ENCODE data around the gene STARD4.

The STARD4 gene

GRCh38 chr5:111494355-111494999, 17.9 kb downstream of the STARD4 start:
- H3K9me3 ChIP-seq (replicated peaks; ENCODE audit: low read length) = no peaks in the 10 kb centered on the region
- peaks cover 44% of the 10 kb centered on the region for H3K36me3 ChIP-seq (ENCODE audit: insufficient read depth, low read length)
- H3K4me2 ChIP-seq (ENCODE audit: low read length) = no peak overlapping the region
- no peaks in the 10 kb centered on the region for H3K27me3 ChIP-seq (ENCODE audit: control insufficient read depth, insufficient read depth, low read length)
- H3K9ac ChIP-seq (ENCODE audit: low read depth, low read length) = no peak overlapping the region
- no peak overlapping the region for H3K4me3 ChIP-seq (ENCODE audit: low read length)
- H3K4me1 ChIP-seq (ENCODE audit: control insufficient read depth, insufficient read depth, low read length) = no peaks in the 10 kb centered on the region

- Histone ChIP-seq H3K9ac (ENCODE audit: low read depth, low read length) (no peak overlapping the region), H3K27me3 (ENCODE audit: control insufficient read depth, insufficient read depth, low read length) (no peaks in the 10 kb centered on the region), H3K4me3 (ENCODE audit: low read length) (no peak overlapping the region), H3K4me2 (ENCODE audit: low read length) (no peak overlapping the region), H3K4me1 (ENCODE audit: control insufficient read depth, insufficient read depth, low read length) (no peaks in the 10 kb centered on the region), H3K9me3 (replicated peaks; ENCODE audit: low read length) (no peaks in the 10 kb centered on the region), H3K36me3 (ENCODE audit: insufficient read depth, low read length) (peaks cover 32% of the 10 kb centered on the region)
These were observed 19.3 kb downstream of the STARD4 start for GRCh38 chr5:111493031-111493430.

- Histone ChIP-seq H3K4me3 (ENCODE audit: low read length) (no peak overlapping the region), H3K9ac (ENCODE audit: low read depth, low read length) (no peak overlapping the region), H3K9me3 (replicated peaks; ENCODE audit: low read length) (no peaks in the 10 kb centered on the region), H3K27me3 (ENCODE audit: control insufficient read depth, insufficient read depth, low read length) (no peaks in the 10 kb centered on the region), H3K4me2 (ENCODE audit: low read length) (no peak overlapping the region), H3K4me1 (ENCODE audit: control insufficient read depth, insufficient read depth, low read length) (peaks cover 2% of the 10 kb centered on the region), H3K36me3 (ENCODE audit: insufficient read depth, low read length) (peaks cover 7% of the 10 kb centered on the region)
These were observed 24.0 kb downstream of the STARD4 start for GRCh38 chr5:111488353-111488752.

- Histone ChIP-seq H3K27me3 (ENCODE audit: control insufficient read depth, insufficient read depth, low read length) (no peaks in the 10 kb centered on the region), H3K4me1 (ENCODE audit: control insufficient read depth, insufficient read depth, low read length) (peaks cover 2% of the 10 kb centered on the region), H3K9ac (ENCODE audit: low read depth, low read length) (no peak overlapping the region), H3K4me3 (ENCODE audit: low read length) (no peak overlapping the region), H3K4me2 (ENCODE audit: low read length) (no peak overlapping the region), H3K36me3 (ENCODE audit: insufficient read depth, low read length) (no peaks in the 10 kb centered on the region), H3K9me3 (replicated peaks; ENCODE audit: low read length) (no peaks in the 10 kb centered on the region)
These were observed 25.4 kb downstream of the STARD4 start for GRCh38 chr5:111486926-111487325.

GRCh38 chr5:111486055-111486454, 26.3 kb downstream of the STARD4 start:
- no peaks in the 10 kb centered on the region for H3K36me3 ChIP-seq (ENCODE audit: insufficient read depth, low read length)
- no peak overlapping the region for H3K9ac ChIP-seq (ENCODE audit: low read depth, low read length)
- H3K4me2 ChIP-seq (ENCODE audit: low read length) = peak overlapping the region; percentile 30
- no peaks in the 10 kb centered on the region for H3K9me3 ChIP-seq (replicated peaks; ENCODE audit: low read length)
- H3K4me3 ChIP-seq (ENCODE audit: low read length) = no peak overlapping the region
- peaks cover 2% of the 10 kb centered on the region for H3K4me1 ChIP-seq (ENCODE audit: control insufficient read depth, insufficient read depth, low read length)
- H3K27me3 ChIP-seq (ENCODE audit: control insufficient read depth, insufficient read depth, low read length) = no peaks in the 10 kb centered on the region

- no peak overlapping the region for H3K4me3 ChIP-seq (ENCODE audit: low read length)
- H3K9ac ChIP-seq (ENCODE audit: low read depth, low read length) = no peak overlapping the region
- no peaks in the 10 kb centered on the region for H3K9me3 ChIP-seq (replicated peaks; ENCODE audit: low read length)
- no peaks in the 10 kb centered on the region for H3K27me3 ChIP-seq (ENCODE audit: control insufficient read depth, insufficient read depth, low read length)
- no peaks in the 10 kb centered on the region for H3K4me1 ChIP-seq (ENCODE audit: control insufficient read depth, insufficient read depth, low read length)
- no peak overlapping the region for H3K4me2 ChIP-seq (ENCODE audit: low read length)
- no peaks in the 10 kb centered on the region for H3K36me3 ChIP-seq (ENCODE audit: insufficient read depth, low read length)
These were observed 32.0 kb downstream of the STARD4 start for GRCh38 chr5:111480346-111480745.

- Histone ChIP-seq H3K9ac (ENCODE audit: low read depth, low read length) (no peak overlapping the region), H3K36me3 (ENCODE audit: insufficient read depth, low read length) (no peaks in the 10 kb centered on the region), H3K4me1 (ENCODE audit: control insufficient read depth, insufficient read depth, low read length) (no peaks in the 10 kb centered on the region), H3K27me3 (ENCODE audit: control insufficient read depth, insufficient read depth, low read length) (no peaks in the 10 kb centered on the region), H3K4me3 (ENCODE audit: low read length) (no peak overlapping the region), H3K9me3 (replicated peaks; ENCODE audit: low read length) (no peaks in the 10 kb centered on the region), H3K4me2 (ENCODE audit: low read length) (no peak overlapping the region)
These were observed 33.4 kb downstream of the STARD4 start for GRCh38 chr5:111478898-111479297.

GRCh38 chr5:111478266-111478665, 34.1 kb downstream of the STARD4 start:
- H3K4me3 ChIP-seq (ENCODE audit: low read length) = no peak overlapping the region
- no peaks in the 10 kb centered on the region for H3K27me3 ChIP-seq (ENCODE audit: control insufficient read depth, insufficient read depth, low read length)
- no peak overlapping the region for H3K9ac ChIP-seq (ENCODE audit: low read depth, low read length)
- no peaks in the 10 kb centered on the region for H3K4me1 ChIP-seq (ENCODE audit: control insufficient read depth, insufficient read depth, low read length)
- H3K9me3 ChIP-seq (replicated peaks; ENCODE audit: low read length) = no peaks in the 10 kb centered on the region
- H3K36me3 ChIP-seq (ENCODE audit: insufficient read depth, low read length) = no peaks in the 10 kb centered on the region
- no peak overlapping the region for H3K4me2 ChIP-seq (ENCODE audit: low read length)

GRCh38 chr5:111472579-111472978, 39.8 kb downstream of the STARD4 start:
- Histone ChIP-seq H3K9me3 (replicated peaks; ENCODE audit: low read length) (no peaks in the 10 kb centered on the region), H3K4me3 (ENCODE audit: low read length) (no peak overlapping the region), H3K36me3 (ENCODE audit: insufficient read depth, low read length) (no peaks in the 10 kb centered on the region), H3K27me3 (ENCODE audit: control insufficient read depth, insufficient read depth, low read length) (no peaks in the 10 kb centered on the region), H3K9ac (ENCODE audit: low read depth, low read length) (no peak overlapping the region), H3K4me1 (ENCODE audit: control insufficient read depth, insufficient read depth, low read length) (no peaks in the 10 kb centered on the region), H3K4me2 (ENCODE audit: low read length) (no peak overlapping the region)

- Histone ChIP-seq H3K4me1 (ENCODE audit: control insufficient read depth, insufficient read depth, low read length) (no peaks in the 10 kb centered on the region), H3K4me3 (ENCODE audit: low read length) (no peak overlapping the region), H3K4me2 (ENCODE audit: low read length) (no peak overlapping the region), H3K36me3 (ENCODE audit: insufficient read depth, low read length) (no peaks in the 10 kb centered on the region), H3K9ac (ENCODE audit: low read depth, low read length) (no peak overlapping the region), H3K9me3 (replicated peaks; ENCODE audit: low read length) (no peaks in the 10 kb centered on the region), H3K27me3 (ENCODE audit: control insufficient read depth, insufficient read depth, low read length) (no peaks in the 10 kb centered on the region)
These were observed 40.2 kb downstream of the STARD4 start for GRCh38 chr5:111472096-111472495.

GRCh38 chr5:111469903-111470302, 42.4 kb downstream of the STARD4 start:
- Histone ChIP-seq H3K9me3 (replicated peaks; ENCODE audit: low read length) (no peaks in the 10 kb centered on the region), H3K4me2 (ENCODE audit: low read length) (no peak overlapping the region), H3K27me3 (ENCODE audit: control insufficient read depth, insufficient read depth, low read length) (no peaks in the 10 kb centered on the region), H3K36me3 (ENCODE audit: insufficient read depth, low read length) (no peaks in the 10 kb centered on the region), H3K9ac (ENCODE audit: low read depth, low read length) (no peak overlapping the region), H3K4me1 (ENCODE audit: control insufficient read depth, insufficient read depth, low read length) (no peaks in the 10 kb centered on the region), H3K4me3 (ENCODE audit: low read length) (no peak overlapping the region)

- no peaks in the 10 kb centered on the region for H3K36me3 ChIP-seq (ENCODE audit: insufficient read depth, low read length)
- no peak overlapping the region for H3K9ac ChIP-seq (ENCODE audit: low read depth, low read length)
- no peaks in the 10 kb centered on the region for H3K4me1 ChIP-seq (ENCODE audit: control insufficient read depth, insufficient read depth, low read length)
- H3K4me3 ChIP-seq (ENCODE audit: low read length) = no peak overlapping the region
- H3K9me3 ChIP-seq (replicated peaks; ENCODE audit: low read length) = no peaks in the 10 kb centered on the region
- no peak overlapping the region for H3K4me2 ChIP-seq (ENCODE audit: low read length)
- no peaks in the 10 kb centered on the region for H3K27me3 ChIP-seq (ENCODE audit: control insufficient read depth, insufficient read depth, low read length)
These were observed 42.9 kb downstream of the STARD4 start for GRCh38 chr5:111469293-111469896.

All from skeletal muscle satellite cell (primary cell).